Measurements from ENCODE around the gene TARBP1.
"Not testable (repeated sequence)": the region's sequence is repeated elsewhere in the genome, so short reads cannot be mapped to it uniquely, and the experiment has no call there.

Gene TARBP1

GRCh38 chr1:234504969-234505768 lies 26.2 kb upstream of the TARBP1 start:
- no peak for DNase-seq (ENCODE audit: low read depth in 3 of 3, low spot score in 1 of 3)

DNA sequence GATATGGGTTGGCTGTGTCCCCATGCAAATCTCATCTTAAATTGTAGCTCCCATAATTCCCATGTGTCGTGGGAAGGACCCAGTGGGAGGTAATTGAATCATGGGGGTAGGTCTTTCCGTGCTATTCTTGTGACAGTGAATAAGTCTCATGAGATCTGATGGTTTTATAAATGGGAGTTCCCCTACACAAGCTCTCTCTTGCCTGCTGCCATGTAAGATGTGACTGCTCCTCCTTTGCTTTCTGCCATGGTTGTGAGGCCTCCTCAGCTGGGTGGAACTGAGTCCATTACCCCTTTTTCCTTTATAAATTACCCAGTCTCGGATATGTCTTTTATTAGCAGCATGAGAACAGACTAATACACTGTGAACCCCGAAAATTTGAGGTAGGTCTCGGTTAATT lies 25.3 kb upstream of the TARBP1 start:
- not testable (repeated sequence) for DNase-seq (ENCODE audit: low read depth in 3 of 3, low spot score in 1 of 3)

DNA sequence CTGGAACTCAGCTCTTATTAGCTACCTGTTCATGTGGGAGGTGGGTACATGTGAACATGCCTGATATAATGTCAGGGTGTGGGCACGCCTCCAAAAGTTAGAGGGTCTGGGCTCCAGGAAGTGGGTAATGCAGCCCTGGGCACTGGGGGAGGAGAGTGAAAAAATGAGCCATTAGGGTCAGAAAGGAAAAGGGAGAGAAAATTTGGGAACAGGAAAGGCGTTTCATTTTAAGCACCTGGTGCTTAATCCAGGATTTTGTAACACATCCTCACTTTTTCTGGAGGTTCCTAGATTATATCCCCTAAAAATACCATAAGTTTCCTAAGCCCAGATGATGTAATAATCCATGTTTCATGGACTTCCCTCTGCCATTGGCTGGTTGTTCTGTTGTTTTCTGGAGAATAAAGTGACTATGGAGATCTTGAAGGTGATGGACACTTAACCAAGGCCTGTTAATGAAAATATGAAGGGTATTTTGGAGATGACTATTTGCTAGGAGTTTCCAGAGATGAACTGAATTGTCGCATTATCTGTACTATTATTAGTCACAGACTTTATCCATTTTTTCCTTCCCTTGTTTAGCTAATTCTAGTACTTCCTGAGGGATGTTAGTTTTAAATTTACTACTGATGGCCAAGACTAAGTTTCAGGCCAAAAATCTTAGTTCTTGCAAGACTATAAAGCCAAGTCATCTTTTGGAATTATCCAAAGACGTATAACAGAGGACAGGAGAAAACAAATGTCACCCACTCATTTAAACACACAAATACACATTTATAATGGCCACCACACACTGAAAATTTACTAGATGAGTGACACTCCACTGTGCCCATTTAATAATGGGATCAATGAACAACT lies 24.4 kb upstream of the TARBP1 start:
- DNase-seq (ENCODE audit: low read depth in 3 of 3, low spot score in 1 of 3) = no peak

DNA sequence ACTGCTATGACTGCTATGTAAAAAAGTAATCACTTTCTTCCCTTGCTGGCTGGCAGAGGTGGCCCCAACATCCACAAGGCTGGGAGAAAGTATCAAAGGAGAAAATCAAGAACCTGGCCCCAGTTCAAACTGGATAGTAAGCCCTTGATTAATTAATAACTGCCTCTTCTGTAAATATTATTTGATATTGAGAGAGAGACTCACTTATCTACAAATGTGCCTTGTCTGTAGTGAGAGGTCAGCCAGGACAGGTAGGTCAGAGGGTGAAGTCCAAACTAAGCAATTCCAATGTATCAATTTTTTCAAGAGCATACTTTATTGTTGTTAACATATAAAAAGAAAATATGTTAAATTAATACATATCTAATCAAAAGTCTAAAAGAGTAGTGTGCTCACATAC lies 23.8 kb upstream of the TARBP1 start:
- no peak for DNase-seq (ENCODE audit: low read depth in 3 of 3, low spot score in 1 of 3)

DNA sequence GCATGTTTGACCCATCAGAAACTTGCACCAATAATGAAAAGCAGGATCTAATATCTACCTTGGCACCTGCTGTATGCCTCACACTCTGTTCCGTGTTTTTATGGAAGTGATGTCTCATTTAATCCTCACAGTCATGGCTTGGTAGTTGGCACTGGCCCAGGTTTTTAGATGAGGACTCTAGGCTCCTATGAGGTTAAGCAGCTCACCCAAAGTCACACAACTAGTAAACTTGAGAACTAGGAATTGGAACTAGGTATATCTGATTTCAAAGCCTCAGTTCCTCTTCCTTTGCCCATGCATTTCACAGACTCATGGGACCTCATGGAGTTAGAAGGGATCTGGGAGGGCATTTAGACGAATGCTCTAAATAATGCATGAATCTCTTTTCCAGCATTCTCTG lies 21.3 kb upstream of the TARBP1 start:
- no peak for DNase-seq (ENCODE audit: low read depth in 3 of 3, low spot score in 1 of 3)

GRCh38 chr1:234499943-234500245 lies 20.9 kb upstream of the TARBP1 start:
- no peak for DNase-seq (ENCODE audit: low read depth in 3 of 3, low spot score in 1 of 3)

DNA sequence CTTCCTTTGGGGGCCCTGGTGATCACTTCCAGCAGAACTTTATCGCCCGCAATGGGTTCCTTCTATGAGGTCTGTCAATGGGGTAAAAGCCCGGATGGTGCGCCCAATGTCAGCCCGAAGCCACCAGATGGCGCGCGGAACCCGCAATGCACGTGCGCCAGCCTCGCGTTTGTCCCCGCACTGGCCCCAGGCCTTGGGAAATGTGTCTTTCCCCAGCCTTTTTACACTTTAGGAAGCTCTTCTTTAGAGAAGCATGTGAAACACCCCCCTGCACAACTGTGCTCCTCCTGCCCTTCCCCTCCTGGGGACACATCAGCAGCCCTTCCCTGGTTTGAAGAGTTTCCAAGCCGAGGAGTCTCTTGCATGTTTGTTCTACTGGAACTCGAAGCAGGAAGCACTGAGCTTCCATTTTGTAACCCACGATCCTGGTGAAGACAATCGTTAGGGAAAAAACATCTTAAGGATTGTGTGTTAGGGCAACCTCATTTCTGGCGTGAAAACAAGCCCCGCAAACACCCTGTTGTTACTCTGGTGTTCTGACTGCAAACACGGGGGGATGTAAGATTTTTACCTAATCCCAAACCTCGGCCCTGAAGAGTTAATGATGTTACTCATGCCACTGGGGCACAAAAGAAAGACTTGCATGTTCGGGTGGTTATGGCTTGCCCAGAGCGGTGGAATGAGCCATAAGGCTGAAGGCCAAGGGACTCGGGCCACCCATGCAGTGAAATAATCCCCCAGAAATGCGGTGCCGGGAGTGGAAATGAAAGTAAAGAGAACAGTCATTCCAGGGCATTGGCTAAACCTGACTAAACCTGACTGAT lies 20.4 kb upstream of the TARBP1 start:
- peak; percentile 43 to 82 (median 68) for DNase-seq (ENCODE audit: low read depth in 3 of 3, low spot score in 1 of 3)

- DNase-seq (ENCODE audit: low read depth in 3 of 3, low spot score in 1 of 3) = no peak
Measured at GRCh38 chr1:234498448-234499118, 19.6 kb upstream of the TARBP1 start.

GRCh38 chr1:234497589-234497988 lies 18.6 kb upstream of the TARBP1 start:
- DNase-seq (ENCODE audit: low read depth in 3 of 3, low spot score in 1 of 3) = no peak

- DNase-seq (ENCODE audit: low read depth in 3 of 3, low spot score in 1 of 3) = no peak
Measured at GRCh38 chr1:234495231-234495990, 16.4 kb upstream of the TARBP1 start.

DNA sequence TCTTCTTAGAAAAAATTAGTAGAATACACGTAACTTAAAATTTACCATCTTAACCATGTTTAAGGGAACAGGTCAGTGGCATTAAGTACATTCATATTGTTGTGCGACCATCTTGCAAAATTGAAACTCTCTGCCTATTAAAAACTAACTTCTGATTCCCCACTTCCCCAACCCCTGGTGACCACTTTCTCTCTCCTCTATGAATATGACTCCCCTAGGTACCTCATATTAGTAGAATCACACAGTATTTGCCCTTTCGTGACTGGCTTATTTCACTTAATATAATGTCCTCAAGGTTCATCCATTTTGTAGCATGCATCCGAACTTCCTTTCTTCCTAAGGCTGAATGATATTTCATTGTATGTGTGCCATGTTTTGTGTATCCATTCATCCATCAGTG lies 15.1 kb upstream of the TARBP1 start:
- no peak for DNase-seq (ENCODE audit: low read depth in 3 of 3, low spot score in 1 of 3)

GRCh38 chr1:234490793-234491479 lies 12.0 kb upstream of the TARBP1 start:
- DNase-seq (ENCODE audit: low read depth in 3 of 3, low spot score in 1 of 3) = no peak

DNA sequence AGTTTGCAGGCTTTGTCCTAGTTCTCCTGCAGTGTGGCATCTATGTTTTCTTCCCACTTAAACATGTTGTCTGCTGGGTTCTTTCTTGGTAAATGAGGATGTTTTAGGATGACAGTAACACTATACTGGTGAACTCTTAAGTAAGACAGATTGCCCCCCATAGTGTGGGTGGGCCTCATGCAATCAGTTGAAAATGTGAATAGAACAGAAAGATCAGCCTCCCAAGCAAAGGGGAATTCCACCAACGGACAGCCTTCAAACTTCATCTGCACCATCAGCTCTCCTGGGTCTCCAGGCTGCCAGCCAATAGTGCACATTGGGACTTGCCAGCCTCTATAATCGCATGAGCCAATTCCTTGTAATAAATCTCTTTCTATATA lies 10.7 kb upstream of the TARBP1 start:
- no peak for DNase-seq (ENCODE audit: low read depth in 3 of 3, low spot score in 1 of 3)

GRCh38 chr1:234489007-234489697 lies 10.2 kb upstream of the TARBP1 start:
- no peak for DNase-seq (ENCODE audit: low read depth in 3 of 3, low spot score in 1 of 3)

DNA sequence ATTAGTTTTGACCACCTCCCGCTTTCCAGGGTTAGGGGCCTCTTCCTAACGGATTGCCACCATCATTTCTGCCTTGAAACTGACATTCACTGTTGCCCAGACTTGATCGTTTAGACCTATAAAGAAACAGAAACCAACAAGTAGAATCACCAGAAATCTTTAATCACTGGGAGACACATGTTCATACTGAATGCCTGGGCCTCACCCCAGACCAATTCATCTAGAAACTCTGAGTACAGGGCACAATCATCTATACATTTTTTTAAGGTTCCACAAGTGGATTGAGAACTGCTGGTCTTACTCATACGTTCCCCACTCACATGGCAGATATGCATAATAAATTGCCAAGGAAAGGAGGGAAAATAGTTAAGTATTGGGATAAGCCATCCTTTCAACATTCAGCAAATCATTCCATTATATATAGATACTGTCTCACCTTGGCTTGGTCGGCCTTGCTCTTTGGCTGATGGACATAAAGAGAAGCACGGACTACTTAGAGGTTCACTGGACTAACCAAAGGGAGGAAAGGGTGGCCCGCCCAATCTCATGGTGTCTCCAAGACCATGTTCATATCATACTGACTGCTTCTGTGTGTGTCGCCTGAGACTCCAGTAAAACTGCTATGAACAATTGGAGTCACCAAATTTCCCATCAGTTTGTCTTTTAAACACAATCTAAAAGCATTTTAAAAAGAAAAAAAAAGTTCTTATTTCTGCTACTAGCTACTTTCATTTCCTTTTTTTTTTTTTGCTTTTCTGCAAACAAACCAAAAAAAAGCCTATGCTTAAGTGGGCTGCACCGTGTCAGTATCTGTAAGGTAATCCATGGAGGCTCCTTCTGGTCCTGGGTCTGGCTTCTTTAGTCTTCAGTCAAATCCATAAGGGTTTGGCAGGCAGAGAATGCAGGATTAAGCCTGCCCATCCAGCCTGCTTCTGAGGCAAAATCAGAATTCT lies 9.4 kb upstream of the TARBP1 start:
- DNase-seq (ENCODE audit: low read depth in 3 of 3, low spot score in 1 of 3) = no peak

GRCh38 chr1:234486858-234487840 lies 8.2 kb upstream of the TARBP1 start:
- DNase-seq (ENCODE audit: low read depth in 3 of 3, low spot score in 1 of 3) = no peak
